H1 (cell line): ENCODE measurements around the gene NECAB3. TPM values are rescaled to one million over a fixed set of nuclear protein-coding genes. Genes with fewer than 3 reads are reported as not detected.
A peak's percentile ranks its signal among the peaks of the same experiment; 100 is the strongest.

Source experiments
- CTCF ChIA-PET: fragments of 300-600 bp; sonication (Branson Sonifier 250); formaldehyde crosslinking; loops from one replicate; lab custom pipeline; 2021; ENCODE audit not compliant: partially characterized antibody; lab: Charles Lee
- POLR2A ChIA-PET: fragments of 300-600 bp; sonication (Branson Sonifier 250); formaldehyde crosslinking; loops from one replicate; lab custom pipeline; 2021; ENCODE audit warnings: inconsistent platforms; ENCODE audit not compliant: partially characterized antibody; lab: Charles Lee
- DNase-seq, 2 experiments: peaks; one replicate each; pipeline versions ENCODE4 v3.0.0 to v3.0.0-alpha.2; 2010 to 2022; ENCODE audit warnings: low spot score in 2 of 2, low read depth in 1 of 2, mixed read lengths in 1 of 2
- FAIRE-seq: peaks from 2 replicates; lab custom pipeline; 2011; peaks lifted over from hg19 to GRCh38; lab: Jason Lieb, UNC
- H2AFZ ChIP-seq: 2 replicates; pipeline ENCODE4 v1.8.1; 2012; ENCODE audit warnings: low read length, inconsistent platforms
- H2AK5ac ChIP-seq: 2 replicates; pipeline ENCODE4 v1.6.1; 2013; ENCODE audit warnings: low read depth, low read length
- H2BK120ac ChIP-seq: replicated peaks from 2 replicates; pipeline ENCODE3; 2013; ENCODE audit warnings: low read depth, low read length, inconsistent platforms
- H2BK12ac ChIP-seq: 2 replicates; pipeline ENCODE4 v1.6.1; 2013; ENCODE audit warnings: low read depth, low read length
- H2BK15ac ChIP-seq: 2 replicates; pipeline ENCODE4 v1.6.1; 2013; ENCODE audit warnings: low read length
- H2BK20ac ChIP-seq: 2 replicates; pipeline ENCODE4 v1.6.1; 2013; ENCODE audit warnings: low read length
- H2BK5ac ChIP-seq: 2 replicates; pipeline ENCODE4 v1.6.1; 2013; ENCODE audit warnings: low read depth, low read length
- H3K14ac ChIP-seq: 2 replicates; pipeline ENCODE4 v1.6.1; 2013; ENCODE audit warnings: inconsistent platforms; ENCODE audit not compliant: insufficient read length
- H3K18ac ChIP-seq: 2 replicates; pipeline ENCODE4 v1.6.1; 2013; ENCODE audit warnings: low read length; ENCODE audit errors: extremely low read depth
- H3K23ac ChIP-seq: 2 replicates; pipeline ENCODE4 v1.6.1; 2013; ENCODE audit warnings: inconsistent platforms; ENCODE audit not compliant: insufficient read length
- H3K23me2 ChIP-seq: 2 replicates; pipeline ENCODE4 v1.6.1; 2013; ENCODE audit warnings: low read depth, low read length
- H3K27ac ChIP-seq: 2 replicates; pipeline ENCODE4 v1.6.1; 2011; ENCODE audit warnings: low read depth, low read length, inconsistent platforms
- H3K27me3 ChIP-seq, 4 experiments: replicated peaks in 1 of 4; 1 replicate in 1 of 4; 2 replicates in 3 of 4; pipeline versions ENCODE4 v1.6.1 to v1.8.1; 2011 to 2013; ENCODE audit warnings: low read length in 3 of 4, mild to moderate bottlenecking in 3 of 4, inconsistent platforms in 2 of 4, mixed read lengths in 2 of 4, moderate library complexity in 1 of 4; ENCODE audit not compliant: control insufficient read depth in 3 of 4, insufficient read depth in 3 of 4; ENCODE audit errors: extremely low read depth in 1 of 4
- H3K36me3 ChIP-seq, 4 experiments: 2 replicates each; pipeline versions ENCODE4 v1.6.1 to v1.8.1; 2011 to 2013; ENCODE audit warnings: mild to moderate bottlenecking in 4 of 4, low read length in 3 of 4, moderate library complexity in 2 of 4, control low read depth in 1 of 4, inconsistent platforms in 1 of 4; ENCODE audit not compliant: insufficient read depth in 4 of 4, control insufficient read depth in 2 of 4
- H3K4ac ChIP-seq: replicated peaks from 2 replicates; pipeline ENCODE3; 2013; ENCODE audit warnings: low read length, low read depth, mixed read lengths, inconsistent platforms; ENCODE audit not compliant: insufficient read length
- H3K4me1 ChIP-seq, 4 experiments: replicated peaks in 1 of 4; 1 replicate in 1 of 4; 2 replicates in 3 of 4; pipeline versions ENCODE4 v1.6.1 to v1.8.1; 2011 to 2013; ENCODE audit warnings: low read length in 3 of 4, inconsistent platforms in 2 of 4, mixed read lengths in 1 of 4; ENCODE audit not compliant: insufficient read depth in 4 of 4, control insufficient read depth in 3 of 4
- H3K4me2 ChIP-seq, 2 experiments: 2 replicates each; pipeline versions ENCODE4 v1.6.1 to v1.8.1; 2011 to 2013; ENCODE audit warnings: low read depth in 2 of 2, low read length in 2 of 2, control low read depth in 1 of 2, inconsistent platforms in 1 of 2, mild to moderate bottlenecking in 1 of 2; ENCODE audit not compliant: insufficient read depth in 1 of 2
- H3K4me3 ChIP-seq, 4 experiments: fragments of 200-600, 300-600 bp in 1 of 4; sonication (generic), shearing (Covaris generic), sonication (Bioruptor Twin) in 1 of 4; 2 replicates each; pipeline versions ENCODE4 v1.5.1 to v1.8.1; 2011 to 2016; ENCODE audit warnings: low read length in 4 of 4, low read depth in 3 of 4, control low read depth in 2 of 4, inconsistent platforms in 2 of 4, mild to moderate bottlenecking in 2 of 4, mixed read lengths in 1 of 4, moderate library complexity in 1 of 4; ENCODE audit not compliant: insufficient read depth in 2 of 4; ENCODE audit errors: extremely low read depth in 1 of 4
- H3K56ac ChIP-seq: replicated peaks from 2 replicates; pipeline ENCODE3; 2013; ENCODE audit warnings: low read depth, mild to moderate bottlenecking, mixed read lengths, low read length, inconsistent platforms; ENCODE audit not compliant: insufficient read length
- H3K79me1 ChIP-seq: 2 replicates; pipeline ENCODE4 v1.6.1; 2013; ENCODE audit warnings: low read depth, low read length, control low read depth
- H3K79me2 ChIP-seq, 2 experiments: 2 replicates each; pipeline versions ENCODE4 v1.6.1 to v1.8.1; 2012 to 2013; ENCODE audit warnings: low read length in 2 of 2, mild to moderate bottlenecking in 2 of 2, inconsistent platforms in 1 of 2; ENCODE audit not compliant: insufficient read depth in 2 of 2, control insufficient read depth in 1 of 2
- H3K9ac ChIP-seq, 4 experiments: replicated peaks in 1 of 4; 1 replicate in 1 of 4; 2 replicates in 3 of 4; pipeline versions ENCODE4 v1.6.1 to v1.8.1; 2011 to 2013; ENCODE audit warnings: low read depth in 3 of 4, low read length in 3 of 4, control low read depth in 2 of 4, mild to moderate bottlenecking in 2 of 4, moderate library complexity in 2 of 4, inconsistent platforms in 1 of 4; ENCODE audit errors: extremely low read depth in 1 of 4
- H3K9me3 ChIP-seq, 2 experiments: 2 replicates each; pipeline versions ENCODE4 v1.6.1 to v1.8.1; 2012 to 2013; ENCODE audit warnings: mild to moderate bottlenecking in 2 of 2, moderate library complexity in 2 of 2, control low read depth in 1 of 2, inconsistent platforms in 1 of 2, low read depth in 1 of 2, low read length in 1 of 2, mixed read lengths in 1 of 2; ENCODE audit not compliant: insufficient read depth in 2 of 2
- H4K20me1 ChIP-seq, 2 experiments: replicated peaks in 1 of 2; 2 replicates each; pipeline versions ENCODE3 to v1.8.1; 2011 to 2013; ENCODE audit warnings: inconsistent platforms in 2 of 2, low read length in 2 of 2, mild to moderate bottlenecking in 1 of 2; ENCODE audit not compliant: insufficient read depth in 2 of 2, control insufficient read depth in 1 of 2
- H4K5ac ChIP-seq: 2 replicates; pipeline ENCODE4 v1.6.1; 2013; ENCODE audit warnings: low read length, low read depth, mixed read lengths, inconsistent platforms; ENCODE audit not compliant: insufficient read length
- H4K8ac ChIP-seq: 2 replicates; pipeline ENCODE4 v1.8.0; 2013; ENCODE audit warnings: mild to moderate bottlenecking, moderate library complexity, low read length, inconsistent platforms; ENCODE audit not compliant: insufficient read depth; ENCODE audit errors: extremely low read depth
- H4K91ac ChIP-seq: replicated peaks from 2 replicates; pipeline ENCODE3; 2013; ENCODE audit warnings: low read length, mixed read lengths, inconsistent platforms; ENCODE audit not compliant: insufficient read length
- ASH2L ChIP-seq: fragments of 200-600, 300-600 bp; sonication (generic); IDR thresholded peaks from one replicate; pipeline ENCODE4 v1.7.1; 2017; ENCODE audit warnings: low read length
- CHD2 ChIP-seq: IDR thresholded peaks from 2 replicates; pipeline ENCODE4 v1.6.1; 2012; ENCODE audit warnings: low read length, improper control_type of control experiment
- CREB1 ChIP-seq: IDR thresholded peaks from 2 replicates; pipeline ENCODE4 v1.6.1; 2012; ENCODE audit warnings: inconsistent platforms
- EGR1 ChIP-seq: IDR thresholded peaks from 2 replicates; pipeline ENCODE4 v1.6.1; 2011; ENCODE audit warnings: low read depth, low read length, borderline replicate concordance
- HDAC2 ChIP-seq, 2 experiments: fragments of 300-600 bp in 1 of 2; sonication (generic) in 1 of 2; IDR thresholded peaks; 2 replicates each; pipeline ENCODE4 v1.6.1; 2011 to 2012; ENCODE audit warnings: low read depth in 2 of 2, low read length in 2 of 2, mild to moderate bottlenecking in 2 of 2, moderate library complexity in 2 of 2, borderline replicate concordance in 1 of 2, inconsistent platforms in 1 of 2
- KDM5A ChIP-seq: fragments of 200-600 bp; IDR thresholded peaks from 2 replicates; pipeline ENCODE4 v1.7.1; 2012; ENCODE audit warnings: mild to moderate bottlenecking, low read length, inconsistent platforms, mixed read lengths
- MAX ChIP-seq: IDR thresholded peaks from 2 replicates; pipeline ENCODE4 v1.6.1; 2012; ENCODE audit warnings: inconsistent platforms
- SIN3A ChIP-seq, 2 experiments: IDR thresholded peaks in 1 of 2; conservative IDR thresholded peaks in 1 of 2; 2 replicates each; pipeline ENCODE4 v1.6.1; 2011 to 2012; ENCODE audit warnings: low read length in 2 of 2, improper control_type of control experiment in 1 of 2, low read depth in 1 of 2, mild to moderate bottlenecking in 1 of 2
- SP1 ChIP-seq: IDR thresholded peaks from 2 replicates; pipeline ENCODE4 v1.6.1; 2011; ENCODE audit warnings: low read depth, low read length
- SRF ChIP-seq: IDR thresholded peaks from 2 replicates; pipeline ENCODE4 v1.6.1; 2011; ENCODE audit warnings: mild to moderate bottlenecking, low read depth, low read length, moderate library complexity
- TCF12 ChIP-seq: IDR thresholded peaks from 2 replicates; pipeline ENCODE4 v1.6.1; 2011; ENCODE audit warnings: low read depth, mild to moderate bottlenecking, low read length
- TEAD4 ChIP-seq: IDR thresholded peaks from 2 replicates; pipeline ENCODE4 v1.6.1; 2012; ENCODE audit warnings: low read depth, low read length, inconsistent platforms, mixed read lengths
- YY1 ChIP-seq: IDR thresholded peaks from 2 replicates; pipeline ENCODE4 v1.6.1; 2011; ENCODE audit warnings: low read depth, mild to moderate bottlenecking, low read length
- ZNF274 ChIP-seq: IDR thresholded peaks from 2 replicates; pipeline ENCODE4 v1.7.0; 2012; ENCODE audit warnings: low read length, borderline replicate concordance; ENCODE audit errors: extremely low read depth
- WGBS, 2 experiments: shearing (Covaris generic) in 1 of 2; methylation state at CpG; one replicate each; pipeline versions ENCODE4 v1.1.6 to v1.1.7; 2013 to 2015; ENCODE audit warnings: low lambda C conversion rate in 2 of 2, mixed read lengths in 2 of 2, inconsistent platforms in 1 of 2, low coverage in 1 of 2, missing lambda C conversion rate in 1 of 2; ENCODE audit not compliant: insufficient replicate concordance in 2 of 2, insufficient coverage in 1 of 2, insufficient read length in 1 of 2; ENCODE audit errors: extremely low coverage in 1 of 2, missing lambda C conversion rate in 1 of 2; 5-methylcytosine and 5-hydroxymethylcytosine counted together
- polyA plus RNA-seq, 7 experiments: library from polyadenylated mRNA; depleted of rRNA in 3 of 7; stranded (reverse) in 5 of 7; unstranded in 2 of 7; fragments of >200 nt in 5 of 7; fragments of 200-250 nt in 2 of 7; gene quantifications; 1 replicate in 5 of 7; 2 replicates in 1 of 7; 4 replicates in 1 of 7; pipeline versions ENCODE4 v1.2.1 to v1.2.3, GENCODE V29; 2011 to 2013; ENCODE audit warnings: missing spikeins in 2 of 7, mixed read lengths in 2 of 7
- total RNA-seq: library from RNA; stranded (reverse); fragmentation: NEBNext Ultra II Directional; extraction: Animal tissue kit (Norgen Biotek cat#: 25700); gene quantifications from 2 replicates; pipeline ENCODE4 v1.2.1, GENCODE V29; 2021

Gene NECAB3
- total and polyA plus RNA-seq, 2 of the 8 experiments (the other 6 are each of a cell fraction or from before 2014, with no cell fraction given), result 20.5 to 46.2 TPM

DNA sequence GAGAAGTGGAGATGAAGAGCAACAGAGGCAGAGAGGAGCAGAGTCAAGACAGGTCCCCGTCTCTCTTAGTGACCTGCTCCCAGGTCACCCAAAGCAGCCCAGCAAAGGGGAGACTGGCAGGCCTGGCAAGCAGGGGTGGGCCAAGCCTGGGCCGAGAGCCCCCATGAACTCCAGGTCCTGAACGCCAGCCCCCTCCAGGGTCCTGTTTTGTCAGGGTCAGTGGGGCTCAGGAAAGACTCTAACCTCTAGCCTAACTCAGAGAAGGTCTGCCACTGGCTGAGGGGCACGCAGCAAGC lies 1.2 kb downstream of the NECAB3 start:
- peak overlapping the region; percentile 85 to 97 for H3K4me2 ChIP-seq
- POLR2A ChIA-PET, result interaction anchor here (1.1 to 17.9 kb wide), 4 partner anchors 6 to 46 kb away, joined by 3 to 245 read pairs (median 124); partner anchors contain the start of genes ACTL10, C20orf144, NECAB3 and PXMP4
- TF ChIP-seq HDAC2 (IDR thresholded peaks at IDR 0.05; ENCODE audit: borderline replicate concordance in 1 of 2, low read depth in 2 of 2, low read length in 2 of 2) (no peak), SP1 (no peak), TCF12 (no peak), YY1 (no peak), TEAD4 (no peak), EGR1 (no peak), ZNF274 (no peak), MAX (no peak), CHD2 (no peak), KDM5A (no peak), SIN3A (conservative IDR thresholded peaks at IDR 0.05 in 1 of 2, IDR thresholded peaks at IDR 0.05 in 1 of 2; ENCODE audit: low read depth in 1 of 2, low read length in 2 of 2) (no peak), ASH2L (no peak), CREB1 (no peak), SRF (no peak)

More for the DNA sequence above, 1.2 kb downstream of the NECAB3 start:
- FAIRE-seq, result no peak
- Histone ChIP-seq H4K20me1 (peaks cover 0 to 31% of the 10 kb centered on the region in 2 experiments), H3K23me2 (peaks cover 13% of the 10 kb centered on the region), H3K9me3 (no peaks in the 10 kb centered on the region), H3K23ac (no peak overlapping the region), H3K56ac (no peak overlapping the region), H3K27ac (no peak overlapping the region; the same call in 1 of the 2 replicates), H2AK5ac (peak overlapping the region; percentile 71; the same call in 1 of the 2 replicates), H3K18ac (peak overlapping the region; percentile 32; the same call in 1 of the 2 replicates), H4K8ac (no peak overlapping the region; the same call in 1 of the 2 replicates), H3K36me3 (peaks cover 9 to 22% (median 18%) of the 10 kb centered on the region in 4 experiments; a peak in 7 of 8 replicates), H2BK5ac (peak overlapping the region; percentile 18; the same call in 1 of the 2 replicates), H3K79me2 (no peaks in the 10 kb centered on the region), H4K5ac (no peak overlapping the region), H2BK120ac (no peak overlapping the region), H3K27me3 (no peaks in the 10 kb centered on the region), H3K4ac (peak overlapping the region; percentile 87), H3K14ac (no peak overlapping the region), H3K79me1 (no peaks in the 10 kb centered on the region; the same call in 1 of the 2 replicates), H2BK12ac (peak overlapping the region; percentile 55; the same call in 1 of the 2 replicates), H3K4me3 (peak overlapping the region; percentile 52 to 77 (median 68); a peak in 7 of 8 replicates), H2AFZ (no peak overlapping the region), H3K9ac (peak overlapping the region in 1 of 4 experiments; percentile 56; a peak in 2 of 7 replicates), H2BK15ac (peak overlapping the region; percentile 46; the same call in 1 of the 2 replicates), H3K4me1 (peaks cover 0 to 22% (median 11%) of the 10 kb centered on the region in 4 experiments; a peak in 4 of 7 replicates), H4K91ac (peak overlapping the region; percentile 86), H2BK20ac (no peak overlapping the region)
- CTCF ChIA-PET, result interaction anchor here (1.0 to 1.8 kb wide), 3 partner anchors 11 to 20 kb away, joined by 3 to 6 read pairs (median 5); partner anchors contain the start of gene E2F1
- no peak for DNase-seq
- 75% methylated on average over 2 of the region's 4 CpGs; no CpG with 5 or more reads in 1 of the 2 experiments for WGBS, 2 experiments
